Activated T-helper 2 cell treated with anti-CD3 and anti-CD28 coated beads, Interferon-gamma antibody, Interleukin-2, Interleukin-4, amounts not matched to agents 10 μg/mL and 5 μg/mL and 100 μg/mL, durations not matched to agents 14 hours and 24 hours and 36 hours (primary cell): Measurements from ENCODE around the gene COLQ. TPM values are rescaled to one million over a fixed set of nuclear protein-coding genes. Genes with fewer than 3 reads are reported as not detected.
"Not testable (repeated sequence)": the region's sequence is repeated elsewhere in the genome, so short reads cannot be mapped to it uniquely, and the experiment has no call there.

Experiments used
- DNase-seq: peaks from one replicate; pipeline ENCODE4 v3.0.0; 2021; ENCODE audit warnings: low spot score
- H3K27ac Mint-ChIP-seq: one replicate; pipeline ENCODE4 v1.8.0; 2021; ENCODE audit warnings: mixed read lengths
- H3K27me3 Mint-ChIP-seq: one replicate; pipeline ENCODE4 v1.8.0; 2021; ENCODE audit warnings: low read depth, mixed read lengths
- H3K36me3 Mint-ChIP-seq: one replicate; pipeline ENCODE4 v1.8.0; 2021; ENCODE audit warnings: low read depth, mixed read lengths
- H3K4me1 Mint-ChIP-seq: one replicate; pipeline ENCODE4 v1.8.0; 2021; ENCODE audit warnings: low read depth, mixed read lengths
- H3K4me3 Mint-ChIP-seq: one replicate; pipeline ENCODE4 v1.8.0; 2021; ENCODE audit warnings: low read depth, mild to moderate bottlenecking, moderate library complexity, mixed read lengths
- H3K9me3 Mint-ChIP-seq: one replicate; pipeline ENCODE4 v1.8.0; 2021; ENCODE audit warnings: mixed read lengths
- intact Hi-C: fragments of 100-400 bp; cut with micrococcal nuclease; formaldehyde crosslinking; loops from one replicate; pipeline ENCODE4 v1.15.1; 2023
- total RNA-seq: library from RNA; stranded (reverse); gene quantifications from 2 replicates; pipeline ENCODE4 v1.2.3, GENCODE V29; 2022

The COLQ gene
- total RNA-seq, 1 donor from 2014 or later: 2.1 TPM

DNA sequence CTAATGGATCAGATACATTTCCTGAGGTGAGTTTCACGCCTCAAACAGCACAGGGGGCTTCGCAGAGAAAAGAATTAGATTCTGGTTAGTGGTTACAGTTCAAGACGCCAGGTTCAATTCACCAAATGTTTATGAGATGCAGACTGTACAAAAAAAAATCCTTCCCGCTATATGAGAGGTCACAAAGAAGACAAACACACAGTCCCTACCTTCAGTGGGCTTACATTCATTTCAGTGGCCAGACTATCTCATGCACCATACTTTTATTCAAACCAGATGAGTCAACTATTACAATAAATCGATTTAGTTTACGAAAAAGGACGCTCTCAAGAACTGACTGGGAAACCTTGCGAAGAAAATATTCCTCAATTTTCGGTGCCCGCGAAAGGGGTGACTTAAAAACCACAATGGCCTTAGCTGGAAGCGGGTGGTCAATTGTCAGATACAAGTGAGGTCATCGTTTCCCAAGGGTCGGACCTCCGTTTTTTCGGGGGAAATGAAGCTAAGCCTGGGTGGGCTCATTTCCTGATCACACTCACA lies 94.9 kb downstream of the COLQ start:
- Mint-ChIP-seq H3K27ac (peak overlapping the region; percentile 89), H3K4me1 (peaks cover 41% of the 10 kb centered on the region), H3K27me3 (no peaks in the 10 kb centered on the region), H3K4me3 (peak overlapping the region; percentile 95), H3K36me3 (peaks cover 55% of the 10 kb centered on the region), H3K9me3 (peaks cover 5% of the 10 kb centered on the region)
- no peak for DNase-seq
- intact Hi-C loops: loop anchor here (1.0 to 10.0 kb wide), 3 partner anchors 76 to 388 kb away; no protein-coding TSS in a partner anchor

DNA sequence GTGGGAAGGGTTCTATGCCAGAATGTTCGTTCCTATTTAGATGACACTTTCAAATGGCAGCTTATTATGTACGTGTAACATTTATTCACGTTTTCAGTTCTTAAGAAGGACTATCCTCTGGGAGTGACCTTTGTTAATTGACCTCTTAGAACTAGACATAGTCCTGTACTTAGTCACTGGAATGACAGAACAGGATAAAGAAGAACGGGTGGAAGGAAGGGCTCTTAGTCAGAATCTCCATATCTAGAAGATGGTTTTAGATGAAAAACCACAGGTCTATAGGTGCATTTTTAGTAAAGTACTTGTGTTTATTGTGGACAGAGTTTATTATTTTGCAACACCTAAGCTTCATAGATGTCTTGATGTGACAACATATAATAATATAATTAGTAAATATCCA lies 100.6 kb downstream of the COLQ start:
- Mint-ChIP-seq H3K27ac (no peak overlapping the region), H3K9me3 (no peaks in the 10 kb centered on the region), H3K36me3 (peaks cover 51% of the 10 kb centered on the region), H3K4me3 (no peak overlapping the region), H3K27me3 (no peaks in the 10 kb centered on the region), H3K4me1 (peaks cover 19% of the 10 kb centered on the region)
- intact Hi-C loops: loop anchor here (10.0 kb wide), 1 partner anchor 394 kb away; no protein-coding TSS in a partner anchor
- no peak for DNase-seq

DNA sequence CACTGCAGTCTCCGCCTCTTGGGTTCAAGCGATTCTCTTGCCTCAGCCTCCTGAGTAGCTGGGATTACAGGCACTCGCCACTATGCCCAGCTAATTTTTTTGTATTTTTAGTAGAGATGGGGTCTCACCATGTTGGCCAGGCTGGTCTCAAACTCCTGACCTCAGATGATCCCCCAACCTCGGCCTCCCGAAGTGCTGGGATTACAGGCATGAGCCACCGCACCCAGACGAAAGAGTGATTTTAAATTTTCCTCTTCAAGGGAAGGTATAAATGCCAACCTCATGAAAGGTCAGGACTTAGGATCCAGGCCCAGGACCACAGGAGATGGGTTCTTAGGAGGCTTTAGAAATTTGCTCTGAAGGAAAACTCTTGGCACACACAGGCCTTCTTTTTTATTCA lies 110.5 kb downstream of the COLQ start:
- H3K4me1 Mint-ChIP-seq, H3K27me3 Mint-ChIP-seq, intact Hi-C loops, H3K4me3 Mint-ChIP-seq, H3K9me3 Mint-ChIP-seq, H3K27ac Mint-ChIP-seq, DNase-seq: not testable (repeated sequence)
- H3K36me3 Mint-ChIP-seq: peaks cover 46% of the 10 kb centered on the region

DNA sequence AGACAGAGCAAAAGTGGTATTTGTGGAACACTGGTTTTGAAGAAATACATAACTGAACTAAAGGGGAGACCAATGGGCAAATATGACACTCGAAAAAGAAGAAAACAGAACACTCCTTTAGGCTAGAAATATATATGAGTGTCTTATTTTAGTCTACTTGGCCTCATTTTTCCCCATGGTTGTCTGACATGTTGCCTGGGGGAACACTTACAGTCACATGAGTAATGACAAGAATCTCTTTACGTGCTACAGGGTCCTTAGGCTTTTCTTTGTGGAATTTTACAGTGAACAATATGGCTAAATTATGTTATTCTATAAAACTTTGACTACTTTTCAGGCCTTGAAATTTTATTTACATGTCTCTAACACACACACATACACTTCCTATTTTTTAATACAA lies 111.7 kb downstream of the COLQ start:
- H3K4me1 Mint-ChIP-seq: no peaks in the 10 kb centered on the region
- H3K27me3 Mint-ChIP-seq: no peaks in the 10 kb centered on the region
- peaks cover 35% of the 10 kb centered on the region for H3K36me3 Mint-ChIP-seq
- no peak overlapping the region for H3K4me3 Mint-ChIP-seq
- intact Hi-C loops: loop anchor here (5.0 kb wide), 1 partner anchor 302 kb away; no protein-coding TSS in a partner anchor
- no peak for DNase-seq
- no peaks in the 10 kb centered on the region for H3K9me3 Mint-ChIP-seq
- H3K27ac Mint-ChIP-seq: no peak overlapping the region

DNA sequence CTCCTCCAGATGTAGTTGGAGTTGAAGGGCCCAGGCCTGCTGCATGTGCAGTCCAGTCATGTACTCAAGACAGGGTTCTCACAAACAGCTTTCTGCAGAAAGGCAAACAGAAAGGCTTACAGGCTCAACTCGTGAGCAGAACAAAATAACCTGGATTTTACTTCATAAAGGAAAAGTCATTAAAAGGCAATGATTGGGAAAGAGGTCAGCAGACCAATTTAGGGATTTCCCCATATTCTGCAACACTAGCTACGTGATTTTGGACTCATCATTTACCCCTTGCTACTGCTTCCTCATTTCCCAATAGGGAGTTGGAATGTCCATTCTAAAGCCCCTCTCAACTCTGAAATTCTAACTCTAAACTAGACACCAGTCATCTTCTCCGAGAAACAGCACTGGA lies 112.3 kb downstream of the COLQ start:
- Mint-ChIP-seq H3K4me3 (no peak overlapping the region), H3K36me3 (peaks cover 30% of the 10 kb centered on the region), H3K9me3 (no peaks in the 10 kb centered on the region), H3K27me3 (no peaks in the 10 kb centered on the region), H3K27ac (no peak overlapping the region), H3K4me1 (no peaks in the 10 kb centered on the region)
- no peak for DNase-seq
- intact Hi-C loops: loop anchor here (5.0 kb wide), 1 partner anchor 302 kb away; no protein-coding TSS in a partner anchor

DNA sequence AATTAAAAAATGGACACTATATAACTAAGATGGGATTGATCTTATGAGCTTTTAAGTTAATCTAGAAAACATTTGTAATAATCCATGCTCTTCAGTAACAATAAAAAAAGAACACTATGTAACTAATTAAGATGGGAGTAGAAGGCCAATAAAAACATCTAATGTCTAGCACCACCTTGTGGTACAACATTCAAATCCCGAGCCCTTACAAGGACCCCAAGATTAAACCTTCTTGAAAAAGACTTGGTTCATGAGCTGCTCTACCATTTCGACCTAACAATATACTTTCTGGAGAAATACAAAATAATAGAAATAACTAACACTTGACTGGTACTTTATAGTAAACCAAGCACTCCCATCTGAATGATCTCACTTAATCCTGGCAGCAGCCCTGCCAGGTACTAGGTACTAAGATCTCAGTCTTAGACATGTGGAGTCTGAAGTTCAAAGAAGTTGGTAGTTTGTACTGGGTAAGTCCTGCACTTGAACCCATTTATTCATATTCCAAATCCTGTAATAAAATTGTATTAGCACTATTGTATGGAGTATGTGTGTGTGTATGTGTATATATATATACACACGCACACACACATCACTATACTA lies 116.0 kb downstream of the COLQ start:
- intact Hi-C loops: loop anchor here (1.0 to 5.0 kb wide), 4 partner anchors 27 to 298 kb away; no protein-coding TSS in a partner anchor
- peaks cover 6% of the 10 kb centered on the region for H3K36me3 Mint-ChIP-seq
- DNase-seq: no peak

DNA sequence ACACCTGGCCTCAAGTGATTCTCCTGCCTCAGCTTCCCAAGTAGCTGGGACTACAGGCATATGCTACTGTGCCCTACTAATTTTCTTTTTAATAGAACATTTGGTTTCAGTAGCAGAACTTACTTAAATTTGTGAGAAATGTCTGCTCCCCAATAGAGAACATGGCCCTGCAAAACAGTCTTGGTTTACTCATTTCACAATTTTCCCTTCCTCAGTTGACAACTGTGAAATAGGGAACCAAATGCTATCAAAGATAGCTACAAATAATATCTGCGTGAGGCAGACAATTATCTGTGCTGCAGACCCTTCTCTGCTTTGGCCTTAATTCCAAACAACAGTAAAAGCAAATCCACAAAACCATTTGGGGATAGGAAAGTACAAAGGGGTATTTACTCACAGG lies 116.7 kb downstream of the COLQ start:
- H3K36me3 Mint-ChIP-seq: peaks cover 3% of the 10 kb centered on the region
- H3K4me3 Mint-ChIP-seq: no peak overlapping the region
- DNase-seq: no peak
- intact Hi-C loops: loop anchor here (1.0 to 5.0 kb wide), 4 partner anchors 26 to 297 kb away; no protein-coding TSS in a partner anchor
- H3K9me3 Mint-ChIP-seq: no peaks in the 10 kb centered on the region
- H3K4me1 Mint-ChIP-seq: peaks cover 13% of the 10 kb centered on the region
- no peaks in the 10 kb centered on the region for H3K27me3 Mint-ChIP-seq
- no peak overlapping the region for H3K27ac Mint-ChIP-seq

More for the DNA sequence above, 116.0 kb downstream of the COLQ start:
- Mint-ChIP-seq H3K4me1 (peaks cover 5% of the 10 kb centered on the region), H3K9me3 (no peaks in the 10 kb centered on the region), H3K4me3 (no peak overlapping the region), H3K27ac (no peak overlapping the region), H3K27me3 (no peaks in the 10 kb centered on the region)

DNA sequence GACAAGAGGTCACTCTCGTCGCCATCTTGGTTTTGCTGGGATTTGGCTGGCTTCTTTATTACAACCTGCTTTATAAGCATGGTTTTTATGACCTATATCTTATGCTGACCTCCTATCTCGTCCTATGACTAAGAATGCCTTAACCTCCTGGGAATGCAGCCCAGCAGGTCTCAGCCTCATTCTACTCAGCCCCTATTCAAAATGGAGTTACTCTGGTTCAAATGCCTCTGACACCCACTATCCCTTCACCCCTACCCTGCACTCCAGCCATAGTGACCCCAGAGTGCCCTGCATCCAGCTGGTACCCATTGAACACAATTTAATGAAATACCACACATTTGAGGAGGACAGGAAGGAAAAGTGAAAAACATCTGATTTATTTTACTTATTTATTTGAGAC lies 117.5 kb downstream of the COLQ start:
- H3K27me3 Mint-ChIP-seq: no peaks in the 10 kb centered on the region
- H3K4me1 Mint-ChIP-seq: peaks cover 19% of the 10 kb centered on the region
- intact Hi-C loops: loop anchor here (2.0 kb wide), 1 partner anchor 25 kb away; no protein-coding TSS in a partner anchor
- H3K36me3 Mint-ChIP-seq: no peaks in the 10 kb centered on the region
- no peak overlapping the region for H3K27ac Mint-ChIP-seq
- no peaks in the 10 kb centered on the region for H3K9me3 Mint-ChIP-seq
- no peak overlapping the region for H3K4me3 Mint-ChIP-seq
- DNase-seq: no peak

DNA sequence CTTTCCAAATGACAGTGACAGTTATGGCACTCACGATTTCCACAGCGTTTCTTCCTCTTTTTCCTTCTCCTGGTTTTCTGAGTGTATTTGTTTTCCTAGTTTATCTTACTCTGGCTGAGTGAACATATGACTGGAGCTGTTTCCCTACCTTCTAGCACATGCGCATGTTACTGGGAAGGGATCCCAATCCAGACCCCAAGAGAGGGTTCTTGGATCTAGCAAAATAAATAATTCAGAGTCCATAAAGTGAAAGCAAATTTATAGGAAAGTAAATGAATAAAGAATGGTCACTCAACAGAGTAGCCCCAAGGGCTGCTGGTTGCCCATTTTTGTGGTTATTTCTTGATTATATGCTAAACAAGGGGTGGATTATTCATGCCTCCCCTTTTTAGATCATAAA lies 118.0 kb downstream of the COLQ start:
- no peak overlapping the region for H3K27ac Mint-ChIP-seq
- peaks cover 19% of the 10 kb centered on the region for H3K4me1 Mint-ChIP-seq
- DNase-seq: no peak
- intact Hi-C loops: no loop called here
- no peaks in the 10 kb centered on the region for H3K36me3 Mint-ChIP-seq
- no peak overlapping the region for H3K4me3 Mint-ChIP-seq
- H3K9me3 Mint-ChIP-seq: no peaks in the 10 kb centered on the region
- H3K27me3 Mint-ChIP-seq: no peaks in the 10 kb centered on the region

DNA sequence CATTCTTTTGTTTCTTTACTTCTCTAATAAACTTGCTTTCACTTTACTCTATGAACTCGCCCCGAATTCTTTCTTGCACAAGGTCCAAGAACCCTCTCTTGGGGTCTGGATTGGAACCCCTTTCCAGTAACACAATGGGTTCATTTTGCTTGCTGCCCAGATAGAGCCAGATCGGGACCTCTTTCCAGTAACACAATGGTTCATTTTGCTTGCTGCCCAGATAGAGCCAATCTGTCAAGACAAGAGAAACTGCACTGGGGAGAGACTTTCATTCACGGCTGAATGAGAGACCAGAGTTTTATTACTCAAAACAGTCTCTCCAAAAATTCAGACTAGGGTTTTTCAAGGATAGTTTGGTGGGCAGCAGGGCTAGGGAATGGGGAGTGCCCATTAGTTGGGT lies 119.6 kb downstream of the COLQ start:
- Mint-ChIP-seq H3K4me1 (peaks cover 22% of the 10 kb centered on the region), H3K36me3 (peaks cover 2% of the 10 kb centered on the region), H3K27ac (no peak overlapping the region), H3K27me3 (no peaks in the 10 kb centered on the region), H3K9me3 (no peaks in the 10 kb centered on the region), H3K4me3 (no peak overlapping the region)
- intact Hi-C loops: no loop called here
- no peak for DNase-seq

Other genes with a start within 250 kb of the COLQ start
- gene SH3BP5, start 189.1 kb downstream of the COLQ start, total RNA-seq: 14.8 and 15.0 TPM in 2 replicates
- gene METTL6, start 94.2 kb downstream of the COLQ start, total RNA-seq: 16.1 and 16.5 TPM in 2 replicates
- 23.9 and 25.9 TPM in 2 replicates for gene EAF1, start 94.1 kb downstream of the COLQ start, total RNA-seq
- gene HACL1, start 79.9 kb upstream of the COLQ start, total RNA-seq: 22.8 TPM in 2 replicates
- gene BTD, start 80.0 kb upstream of the COLQ start, total RNA-seq: 3.9 and 4.8 TPM in 2 replicates